ENCODE data around the gene TBC1D10A.

- no peak for TF ChIP-seq EZH2 (IDR thresholded peaks at IDR 0.05; ENCODE audit: borderline replicate concordance, low read depth, low read length, poor library complexity, severe bottlenecking)
- TF ChIP-seq CTCF (conservative IDR thresholded peaks at IDR 0.05; ENCODE audit: low read depth, low read length), result no peak
These were observed 46.2 kb upstream of the TBC1D10A start for GRCh38 chr22:30372915-30373314.
